ENCODE measurements around the gene MAGEB1.

The MAGEB1 gene

DNA sequence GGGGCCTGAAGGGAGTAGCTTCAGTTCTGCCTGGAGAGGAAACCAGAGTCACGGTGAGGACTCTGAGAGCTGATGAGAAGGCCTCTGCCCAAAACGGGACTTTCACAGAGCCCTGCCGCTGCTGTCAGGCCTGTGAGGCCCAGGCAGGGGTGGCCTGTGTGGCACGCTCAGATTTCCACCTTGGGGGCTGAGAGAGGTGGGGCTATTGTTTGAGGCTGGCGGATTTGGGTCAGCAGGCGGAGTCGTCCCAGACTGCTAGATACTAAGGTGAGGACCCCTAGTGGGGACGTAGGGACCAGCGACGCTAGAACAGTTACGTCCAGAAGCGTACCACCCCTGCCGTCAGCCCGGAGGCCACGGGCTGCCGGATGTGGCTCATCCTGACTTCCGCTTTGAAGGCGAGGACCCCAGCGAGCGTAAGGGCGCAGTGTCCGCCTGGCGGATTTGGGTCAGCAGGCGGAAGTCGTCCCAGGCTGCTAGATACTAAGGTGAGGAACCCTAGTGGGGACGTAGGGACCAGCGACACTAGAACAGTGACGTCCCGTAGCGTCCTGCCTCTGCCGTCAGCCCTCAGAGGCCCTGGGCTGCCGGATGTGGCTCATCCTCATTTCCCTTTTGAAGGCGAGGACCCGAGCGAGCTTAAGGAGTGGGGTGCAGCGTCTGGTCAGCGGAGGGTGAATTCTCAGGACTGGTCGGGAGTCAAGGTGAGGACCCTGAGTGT is at the start of gene MAGEB1:
TSS of gene MAGEB1 (plus strand) at position 378 of the 721 bp plus-strand sequence. CDS start 3,348 bp downstream, outside the sequence.
- H3K36me3 Mint-ChIP-seq (ENCODE audit: insufficient read depth), result no peaks in the 10 kb centered on the region
- no peaks in the 10 kb centered on the region for H3K4me1 Mint-ChIP-seq
- no peaks in the 10 kb centered on the region for H3K27me3 Mint-ChIP-seq
- ATAC-seq (replicated peaks; ENCODE audit: extremely low read depth, poor library complexity, severe bottlenecking) (no peak), DNase-seq (ENCODE audit: low spot score in 2 of 2) (no peak)
- H3K9me3 Mint-ChIP-seq, result peaks cover 4% of the 10 kb centered on the region
- no peak within 1 kb of the TSS for H3K27ac Mint-ChIP-seq (ENCODE audit: low read depth)
- no peak within 1 kb of the TSS for H3K4me3 Mint-ChIP-seq

DNA sequence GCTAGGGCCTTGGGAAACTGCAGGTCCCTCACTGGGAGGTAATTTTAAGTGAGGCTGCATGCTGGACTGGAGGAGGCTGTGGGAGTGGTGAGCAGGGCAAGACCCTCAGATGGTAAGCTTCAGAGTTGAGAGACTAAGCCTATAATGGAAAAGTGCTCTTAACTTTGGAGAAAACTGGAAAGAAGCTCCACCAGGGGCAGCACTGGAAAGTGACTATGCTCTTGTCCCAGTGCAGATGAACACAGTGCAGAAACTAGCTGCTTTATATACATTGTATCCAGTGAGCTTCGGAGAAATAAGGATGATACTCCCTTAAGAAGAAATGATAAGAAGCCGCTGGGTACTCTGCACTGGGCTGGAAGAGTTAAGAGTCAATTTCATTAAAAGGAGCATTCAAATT is 34.8 kb upstream of the MAGEB1 start:
- H3K27ac Mint-ChIP-seq (ENCODE audit: low read depth), result no peak overlapping the region
- ATAC-seq (replicated peaks; ENCODE audit: extremely low read depth, poor library complexity, severe bottlenecking) (no peak), DNase-seq (ENCODE audit: low spot score in 2 of 2) (no peak)
- H3K9me3 Mint-ChIP-seq, result no peaks in the 10 kb centered on the region
- H3K4me3 Mint-ChIP-seq, result no peak overlapping the region
- no peaks in the 10 kb centered on the region for H3K27me3 Mint-ChIP-seq
- no peaks in the 10 kb centered on the region for H3K36me3 Mint-ChIP-seq (ENCODE audit: insufficient read depth)
- no peaks in the 10 kb centered on the region for H3K4me1 Mint-ChIP-seq

DNA sequence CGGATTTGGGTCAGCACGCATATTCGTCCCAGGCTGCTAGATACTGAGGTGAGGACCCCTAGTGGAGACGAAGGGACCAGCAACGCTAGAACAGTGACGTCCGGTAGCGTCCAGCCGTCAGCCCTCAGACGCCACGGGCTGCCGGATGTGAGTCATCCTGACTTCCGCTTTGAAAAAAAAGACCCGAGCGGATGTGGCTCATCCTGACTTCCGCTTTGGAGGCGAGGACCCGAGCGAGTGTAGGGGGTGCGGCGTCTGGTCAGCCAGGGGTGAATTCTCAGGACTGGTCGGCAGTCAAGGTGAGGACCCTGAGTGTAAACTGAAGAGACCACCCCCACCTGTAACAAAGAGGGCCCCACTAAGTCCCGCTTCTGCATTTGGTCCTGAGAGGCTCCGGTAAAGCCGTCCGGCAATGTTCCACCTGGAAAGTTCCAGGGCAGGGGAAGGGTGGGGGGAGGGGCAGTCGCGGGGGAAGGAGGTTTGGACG is 31.5 kb upstream of the MAGEB1 start, which contains the start of gene MAGEB2:
TSS of gene MAGEB2 (plus strand) at position 207 of the 487 bp plus-strand sequence. CDS start 3,018 bp downstream, outside the sequence.
- Mint-ChIP-seq H3K36me3 (ENCODE audit: insufficient read depth) (no peaks in the 10 kb centered on the region), H3K9me3 (no peaks in the 10 kb centered on the region), H3K4me3 (no peak within 1 kb of the TSS), H3K27ac (ENCODE audit: low read depth) (no peak within 1 kb of the TSS), H3K4me1 (no peaks in the 10 kb centered on the region), H3K27me3 (no peaks in the 10 kb centered on the region)
- DNase-seq (ENCODE audit: low spot score in 2 of 2) (no peak), ATAC-seq (replicated peaks; ENCODE audit: extremely low read depth, poor library complexity, severe bottlenecking) (no peak)

- Mint-ChIP-seq H3K36me3 (ENCODE audit: insufficient read depth) (no peaks in the 10 kb centered on the region), H3K4me1 (no peaks in the 10 kb centered on the region), H3K27ac (ENCODE audit: low read depth) (no peak overlapping the region), H3K4me3 (no peak overlapping the region), H3K27me3 (no peaks in the 10 kb centered on the region), H3K9me3 (no peaks in the 10 kb centered on the region)
- no peak for DNase-seq (ENCODE audit: low spot score in 2 of 2)
- no peak for ATAC-seq (replicated peaks; ENCODE audit: extremely low read depth, poor library complexity, severe bottlenecking)
Measured at GRCh38 chrX:30217465-30217864, 29.5 kb upstream of the MAGEB1 start.

GRCh38 chrX:30219372-30219771 is 27.6 kb upstream of the MAGEB1 start:
- Mint-ChIP-seq H3K27me3 (no peaks in the 10 kb centered on the region), H3K9me3 (no peaks in the 10 kb centered on the region), H3K27ac (ENCODE audit: low read depth) (no peak overlapping the region), H3K36me3 (ENCODE audit: insufficient read depth) (no peaks in the 10 kb centered on the region), H3K4me1 (no peaks in the 10 kb centered on the region), H3K4me3 (no peak overlapping the region)
- DNase-seq (ENCODE audit: low spot score in 2 of 2), result no peak
- ATAC-seq (replicated peaks; ENCODE audit: extremely low read depth, poor library complexity, severe bottlenecking), result no peak

GRCh38 chrX:30220661-30221060 is 26.3 kb upstream of the MAGEB1 start:
- no peak for ATAC-seq (replicated peaks; ENCODE audit: extremely low read depth, poor library complexity, severe bottlenecking)
- Mint-ChIP-seq H3K27me3 (no peaks in the 10 kb centered on the region), H3K36me3 (ENCODE audit: insufficient read depth) (no peaks in the 10 kb centered on the region), H3K9me3 (no peaks in the 10 kb centered on the region), H3K27ac (ENCODE audit: low read depth) (no peak overlapping the region), H3K4me1 (no peaks in the 10 kb centered on the region), H3K4me3 (no peak overlapping the region)
- DNase-seq (ENCODE audit: low spot score in 2 of 2), result no peak

- H3K4me1 Mint-ChIP-seq, result no peaks in the 10 kb centered on the region
- H3K4me3 Mint-ChIP-seq, result no peak overlapping the region
- ATAC-seq (replicated peaks; ENCODE audit: extremely low read depth, poor library complexity, severe bottlenecking), result no peak
Measured at GRCh38 chrX:30224536-30224935, 22.4 kb upstream of the MAGEB1 start.

GRCh38 chrX:30228526-30228925 is 18.4 kb upstream of the MAGEB1 start:
- H3K36me3 Mint-ChIP-seq (ENCODE audit: insufficient read depth), result no peaks in the 10 kb centered on the region

More at GRCh38 chrX:30224536-30224935, 22.4 kb upstream of the MAGEB1 start:
- no peak for DNase-seq (ENCODE audit: low spot score in 2 of 2)
- no peaks in the 10 kb centered on the region for H3K27me3 Mint-ChIP-seq
- no peaks in the 10 kb centered on the region for H3K9me3 Mint-ChIP-seq
- no peak overlapping the region for H3K27ac Mint-ChIP-seq (ENCODE audit: low read depth)
- no peaks in the 10 kb centered on the region for H3K36me3 Mint-ChIP-seq (ENCODE audit: insufficient read depth)

GRCh38 chrX:30230395-30230794 is 16.6 kb upstream of the MAGEB1 start, which contains the start of gene MAGEB3:
MAGEB3 (plus strand) TSS chrX:30230657; CDS start chrX:30235925, 5,268 bp downstream.
- ATAC-seq (replicated peaks; ENCODE audit: extremely low read depth, poor library complexity, severe bottlenecking) (no peak), DNase-seq (ENCODE audit: low spot score in 2 of 2) (no peak)
- Mint-ChIP-seq H3K4me3 (no peak within 1 kb of the TSS), H3K27me3 (no peaks in the 10 kb centered on the region), H3K9me3 (no peaks in the 10 kb centered on the region), H3K4me1 (no peaks in the 10 kb centered on the region), H3K36me3 (ENCODE audit: insufficient read depth) (no peaks in the 10 kb centered on the region), H3K27ac (ENCODE audit: low read depth) (no peak within 1 kb of the TSS)

More at GRCh38 chrX:30228526-30228925, 18.4 kb upstream of the MAGEB1 start:
- Mint-ChIP-seq H3K27me3 (no peaks in the 10 kb centered on the region), H3K4me1 (no peaks in the 10 kb centered on the region), H3K9me3 (no peaks in the 10 kb centered on the region), H3K27ac (ENCODE audit: low read depth) (no peak overlapping the region), H3K4me3 (no peak overlapping the region)
- ATAC-seq (replicated peaks; ENCODE audit: extremely low read depth, poor library complexity, severe bottlenecking) (no peak), DNase-seq (ENCODE audit: low spot score in 2 of 2) (no peak)

GRCh38 chrX:30241724-30242415 is 5.1 kb upstream of the MAGEB1 start, which contains the start of gene MAGEB4:
MAGEB4 (plus strand) TSS chrX:30242000; CDS start chrX:30242136, 136 bp downstream.
- H3K27ac Mint-ChIP-seq (ENCODE audit: low read depth), result no peak within 1 kb of the TSS
- H3K27me3 Mint-ChIP-seq, result no peaks in the 10 kb centered on the region
- H3K4me3 Mint-ChIP-seq, result no peak within 1 kb of the TSS
- peaks cover 5% of the 10 kb centered on the region for H3K9me3 Mint-ChIP-seq
- no peaks in the 10 kb centered on the region for H3K36me3 Mint-ChIP-seq (ENCODE audit: insufficient read depth)
- ATAC-seq (replicated peaks; ENCODE audit: extremely low read depth, poor library complexity, severe bottlenecking) (no peak), DNase-seq (ENCODE audit: low spot score in 2 of 2) (no peak)
- no peaks in the 10 kb centered on the region for H3K4me1 Mint-ChIP-seq

DNA sequence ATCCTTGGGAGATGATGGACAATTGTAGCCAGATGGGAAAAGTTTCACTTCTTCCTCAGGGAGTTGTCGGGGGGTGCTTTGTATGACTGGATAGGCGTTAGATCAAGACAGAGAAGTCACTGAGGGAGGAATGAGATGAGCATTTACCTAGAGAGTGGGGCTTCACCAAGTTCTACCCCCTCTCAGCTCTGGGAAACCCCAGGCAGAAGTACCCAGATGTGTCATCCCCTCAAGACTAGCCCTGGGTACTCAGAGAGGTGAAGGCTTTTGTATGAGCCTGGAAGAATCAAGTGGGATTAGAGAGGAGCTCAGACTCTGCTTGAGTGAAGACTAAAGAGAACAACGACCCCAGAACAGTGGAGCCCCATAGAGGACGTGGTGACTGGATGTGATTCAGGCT is 1.9 kb downstream of the MAGEB1 start:
- ATAC-seq (replicated peaks; ENCODE audit: extremely low read depth, poor library complexity, severe bottlenecking) (no peak), DNase-seq (ENCODE audit: low spot score in 2 of 2) (no peak)
- Mint-ChIP-seq H3K27ac (ENCODE audit: low read depth) (no peak overlapping the region), H3K9me3 (peaks cover 4% of the 10 kb centered on the region), H3K4me1 (no peaks in the 10 kb centered on the region), H3K4me3 (no peak overlapping the region), H3K36me3 (ENCODE audit: insufficient read depth) (no peaks in the 10 kb centered on the region), H3K27me3 (no peaks in the 10 kb centered on the region)

DNA sequence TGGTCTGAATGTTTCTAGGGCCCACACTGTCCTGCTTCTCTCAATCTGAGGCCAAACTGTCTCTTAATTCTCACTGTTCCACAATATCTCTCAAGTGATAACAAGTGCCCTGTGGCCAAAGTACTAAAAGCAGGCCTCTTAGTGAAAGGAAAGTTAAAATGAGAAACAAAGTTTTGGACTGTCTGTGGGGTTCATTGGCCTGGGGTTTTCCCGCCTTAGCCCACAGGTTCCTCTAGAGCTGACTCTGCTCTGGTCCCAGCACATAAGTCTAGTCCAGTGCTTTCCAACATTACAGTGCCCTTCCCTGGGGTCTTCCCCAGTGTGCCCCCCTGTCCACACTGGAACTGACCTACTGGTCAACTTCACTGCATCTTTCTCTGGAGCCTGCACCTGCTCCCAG is 6.3 kb downstream of the MAGEB1 start:
- DNase-seq (ENCODE audit: low spot score in 2 of 2) (no peak), ATAC-seq (replicated peaks; ENCODE audit: extremely low read depth, poor library complexity, severe bottlenecking) (no peak)
- no peaks in the 10 kb centered on the region for H3K27me3 Mint-ChIP-seq
- H3K9me3 Mint-ChIP-seq, result peaks cover 7% of the 10 kb centered on the region
- no peak overlapping the region for H3K27ac Mint-ChIP-seq (ENCODE audit: low read depth)
- no peaks in the 10 kb centered on the region for H3K36me3 Mint-ChIP-seq (ENCODE audit: insufficient read depth)
- H3K4me1 Mint-ChIP-seq, result no peaks in the 10 kb centered on the region
- no peak overlapping the region for H3K4me3 Mint-ChIP-seq

- ATAC-seq (replicated peaks; ENCODE audit: extremely low read depth, poor library complexity, severe bottlenecking) (no peak), DNase-seq (ENCODE audit: low spot score in 2 of 2) (no peak)
- no peak overlapping the region for H3K4me3 Mint-ChIP-seq
- no peak overlapping the region for H3K27ac Mint-ChIP-seq (ENCODE audit: low read depth)
- H3K4me1 Mint-ChIP-seq, result no peaks in the 10 kb centered on the region
- H3K36me3 Mint-ChIP-seq (ENCODE audit: insufficient read depth), result no peaks in the 10 kb centered on the region
- H3K9me3 Mint-ChIP-seq, result peaks cover 3% of the 10 kb centered on the region
- H3K27me3 Mint-ChIP-seq, result no peaks in the 10 kb centered on the region
Measured at GRCh38 chrX:30259927-30260326, 13.0 kb downstream of the MAGEB1 start.
